HuH-7 (cell line): Measurements from ENCODE around the gene IL6R.
"Not testable (repeated sequence)": the region's sequence is repeated elsewhere in the genome, so short reads cannot be mapped to it uniquely, and the experiment has no call there.

Source experiments
- DNase-seq: peaks from one replicate; pipeline ENCODE4 v3.0.0; 2011; ENCODE audit warnings: low spot score

IL6R gene

GRCh38 chr1:154406886-154407197 is 1.7 kb downstream of the IL6R start:
- DNase-seq: no peak

DNA sequence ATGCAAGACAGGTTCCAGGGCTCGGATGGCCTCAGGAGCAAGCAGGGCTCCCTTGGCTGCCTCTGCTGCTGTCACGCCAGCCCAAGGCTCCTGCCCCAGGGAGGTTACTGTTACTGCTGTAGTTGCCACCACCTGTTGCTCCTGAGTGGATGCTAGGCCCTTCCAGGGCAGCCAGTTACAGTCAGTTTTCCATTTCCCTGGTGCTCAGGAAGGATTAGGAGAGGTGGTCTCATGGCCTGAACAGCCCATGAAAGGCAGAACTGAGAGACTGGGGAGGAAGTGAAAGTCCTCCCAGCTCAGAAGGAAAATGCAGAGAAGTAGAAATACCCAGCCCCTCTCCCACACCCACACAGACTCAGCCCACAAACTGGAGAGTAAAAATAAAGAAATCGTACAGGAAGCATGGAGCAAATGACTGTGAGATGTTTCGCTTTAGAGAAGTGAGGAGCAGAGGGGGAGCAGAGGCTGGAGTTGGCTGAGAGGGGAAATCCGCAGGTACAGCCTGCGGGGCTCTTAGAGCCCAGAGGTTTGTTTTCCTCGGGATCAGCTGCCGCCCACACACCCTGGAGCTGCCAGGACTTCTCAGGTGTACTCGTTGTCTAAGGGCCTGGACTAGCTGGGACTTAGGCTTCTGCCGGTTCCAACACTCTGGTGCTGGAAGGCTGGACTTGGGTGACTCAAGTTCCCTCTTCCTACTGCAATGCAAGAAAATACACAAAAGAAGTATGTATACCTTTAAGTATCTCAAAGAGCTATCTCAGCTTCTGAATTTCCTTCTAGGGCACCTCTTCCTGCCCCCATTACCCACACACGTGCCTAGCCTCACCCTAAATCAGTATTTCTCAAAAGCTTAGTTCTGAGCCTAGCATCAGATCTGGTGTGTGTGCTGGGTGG is 2.3 kb downstream of the IL6R start:
- no peak for DNase-seq

GRCh38 chr1:154408174-154408777 is 3.1 kb downstream of the IL6R start:
- DNase-seq: peak; percentile 77

GRCh38 chr1:154410185-154410827 is 5.2 kb downstream of the IL6R start:
- DNase-seq: no peak

- DNase-seq: no peak
Observed at GRCh38 chr1:154411525-154411924, 6.4 kb downstream of the IL6R start.

DNA sequence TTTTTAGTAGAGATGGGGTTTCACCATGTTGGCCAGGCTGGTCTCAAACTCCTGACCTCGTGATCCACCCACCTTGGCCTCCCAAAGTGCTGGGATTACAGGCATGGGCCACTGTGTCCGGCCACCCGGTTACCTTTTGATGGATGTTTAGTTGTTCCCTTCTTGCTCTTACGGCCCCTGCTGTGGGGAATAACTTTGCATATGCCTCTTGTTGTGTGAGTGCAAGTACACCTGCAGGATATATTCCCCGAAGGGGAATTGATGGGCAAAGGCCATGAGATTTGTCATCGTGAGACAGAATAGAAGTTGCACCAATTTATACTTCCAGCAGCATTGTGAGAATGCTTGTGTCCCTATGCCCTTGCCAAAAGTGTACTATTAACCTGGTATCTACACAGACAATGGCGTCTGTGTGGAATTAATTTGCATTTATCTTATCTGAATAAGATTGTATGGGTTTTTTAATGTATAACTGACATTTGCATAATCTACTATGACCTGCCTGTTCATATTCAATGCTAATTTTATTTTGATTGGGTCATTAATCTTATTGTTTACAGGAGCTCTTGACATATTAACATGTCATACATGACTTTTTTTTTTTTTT is 8.1 kb downstream of the IL6R start:
- DNase-seq: no peak

DNA sequence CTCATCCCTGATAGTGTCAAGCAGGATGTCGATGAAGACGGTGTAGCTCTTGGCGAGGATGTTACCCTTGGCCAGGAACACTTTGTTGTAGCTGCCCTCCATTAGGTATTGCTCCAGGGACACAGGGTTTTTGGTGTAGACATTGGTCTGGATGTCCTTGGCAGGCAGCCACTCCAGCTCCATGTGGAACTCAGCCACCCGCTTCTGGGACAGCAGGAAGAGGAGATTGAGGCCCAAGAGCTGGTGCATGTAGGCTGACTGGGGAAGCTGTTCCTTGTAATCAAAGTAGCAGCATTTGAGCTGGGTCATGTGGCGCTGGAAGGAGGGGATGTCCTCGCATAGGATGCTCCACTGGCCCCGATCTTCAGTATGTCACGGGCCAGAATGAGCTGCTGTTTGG is 9.5 kb downstream of the IL6R start:
- no peak for DNase-seq

DNA sequence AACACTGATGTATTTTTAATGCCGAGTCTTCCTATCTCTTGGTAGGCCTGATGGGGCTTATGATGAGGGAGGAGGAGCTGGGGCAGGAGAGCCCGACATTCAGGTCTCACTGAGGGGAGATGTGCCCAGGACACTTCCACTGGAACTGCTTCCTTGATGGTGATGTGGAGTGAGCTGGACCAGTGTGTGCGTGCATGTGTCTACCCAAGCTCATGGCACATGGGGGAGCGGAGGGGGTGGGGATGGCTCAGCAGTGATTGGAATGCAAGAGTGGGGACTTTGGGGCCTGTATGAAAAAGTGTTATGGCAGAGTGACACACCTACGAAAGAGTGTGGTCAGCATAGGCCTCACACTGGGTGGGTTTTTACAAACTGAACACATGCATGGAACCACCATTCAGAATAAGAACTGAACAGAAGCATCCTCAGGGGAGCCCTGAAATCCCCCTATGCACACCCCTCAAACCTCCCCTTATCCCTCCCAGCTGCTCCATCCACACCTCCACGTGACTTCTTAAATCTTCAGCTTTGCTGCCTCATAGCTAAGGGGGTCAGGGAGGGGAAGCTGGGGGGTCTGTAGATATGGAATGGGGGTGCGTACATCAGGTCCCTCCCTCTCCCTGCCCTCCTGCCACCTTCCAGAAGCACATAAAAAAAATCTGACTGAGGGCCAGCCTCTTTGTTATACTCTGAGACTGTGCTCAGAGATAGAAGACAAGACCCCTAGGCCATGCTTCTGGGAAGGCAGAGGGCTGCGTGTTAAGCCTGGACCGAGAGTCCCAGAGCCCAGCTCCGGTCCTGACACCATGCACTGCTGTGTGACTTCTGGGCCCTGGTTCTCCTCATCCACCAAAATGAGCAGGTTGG is 11.6 kb downstream of the IL6R start:
- DNase-seq: no peak

- no peak for DNase-seq
Observed at GRCh38 chr1:154417338-154417608, 12.1 kb downstream of the IL6R start.

DNA sequence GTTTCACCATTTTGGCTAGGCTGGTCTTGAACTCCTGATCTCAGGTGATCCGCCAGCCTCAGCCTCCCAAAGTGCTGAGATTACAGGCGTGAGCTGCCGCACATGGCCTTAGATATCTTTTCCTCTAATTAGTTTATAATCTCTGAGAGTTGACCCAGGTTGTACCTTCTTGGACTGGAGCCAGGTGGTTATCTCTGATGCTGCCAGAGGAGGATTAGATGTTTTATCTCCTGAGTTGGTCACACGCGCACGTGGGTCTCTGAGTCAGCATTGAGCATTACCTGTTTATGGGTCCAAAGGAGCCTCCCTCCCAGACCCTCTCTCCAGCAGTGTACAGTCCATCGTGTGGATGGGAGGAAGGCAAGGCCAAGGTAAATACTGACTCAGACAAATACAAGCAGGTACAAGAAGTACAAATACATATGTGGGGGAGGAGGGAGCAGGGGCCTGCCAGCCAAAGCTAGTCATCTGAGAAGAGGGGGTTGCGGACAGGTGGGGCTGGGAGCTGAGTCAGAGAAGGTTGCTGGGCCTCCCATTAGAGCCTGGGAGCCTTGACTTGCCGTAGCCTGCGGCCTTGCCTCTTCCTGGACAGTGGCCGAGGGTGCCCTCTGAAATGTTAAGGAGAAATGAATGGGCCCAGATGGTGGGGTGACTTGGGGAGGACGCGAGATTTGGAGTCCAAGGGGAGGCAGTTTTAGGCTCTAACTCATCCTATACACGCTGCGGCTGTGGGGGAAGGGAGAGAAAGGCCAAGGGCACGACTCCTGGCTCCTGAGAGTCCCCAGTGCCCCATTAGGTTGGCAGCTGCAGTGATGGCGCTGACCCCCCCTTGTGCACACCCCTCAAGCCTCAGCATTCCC is 13.1 kb downstream of the IL6R start:
- peak; percentile 66 for DNase-seq

DNA sequence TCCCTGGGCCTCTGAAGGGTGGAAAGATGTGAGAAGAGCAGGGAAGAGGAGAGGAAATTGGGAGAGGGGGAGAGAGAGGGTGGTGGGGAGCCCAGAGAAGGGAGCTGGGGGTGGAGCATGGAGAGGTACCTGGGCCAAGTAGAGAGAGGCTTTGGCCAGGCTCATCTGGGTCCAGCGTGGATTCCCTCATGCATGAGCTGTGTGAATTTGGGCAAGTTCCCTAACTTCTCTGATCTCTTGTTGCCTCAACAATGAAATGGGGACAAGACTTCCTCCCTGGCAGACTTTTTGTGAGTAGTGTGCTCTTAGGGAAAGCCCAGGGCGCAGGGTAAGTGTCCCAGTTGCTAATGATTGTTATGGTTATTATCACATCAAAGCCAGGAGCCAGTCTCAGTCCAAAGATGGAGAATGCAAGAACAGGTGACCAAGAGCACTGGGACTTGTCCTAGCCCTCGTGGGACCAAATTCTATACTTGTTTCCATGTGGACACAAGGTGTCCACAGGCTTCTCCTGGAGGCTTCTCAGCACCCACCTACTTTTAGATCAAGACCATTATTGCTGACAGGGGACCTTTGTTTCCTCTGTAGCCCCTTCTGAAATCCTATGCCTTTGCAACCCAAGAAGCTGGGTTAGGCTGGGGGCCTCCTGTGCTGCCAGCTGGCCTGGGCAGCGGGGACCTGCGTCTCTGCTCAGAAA is 13.9 kb downstream of the IL6R start:
- DNase-seq: no peak

- DNase-seq: no peak
Observed at GRCh38 chr1:154419620-154420571, 14.8 kb downstream of the IL6R start.

- DNase-seq: no peak
Observed at GRCh38 chr1:154420961-154421924, 16.1 kb downstream of the IL6R start.

DNA sequence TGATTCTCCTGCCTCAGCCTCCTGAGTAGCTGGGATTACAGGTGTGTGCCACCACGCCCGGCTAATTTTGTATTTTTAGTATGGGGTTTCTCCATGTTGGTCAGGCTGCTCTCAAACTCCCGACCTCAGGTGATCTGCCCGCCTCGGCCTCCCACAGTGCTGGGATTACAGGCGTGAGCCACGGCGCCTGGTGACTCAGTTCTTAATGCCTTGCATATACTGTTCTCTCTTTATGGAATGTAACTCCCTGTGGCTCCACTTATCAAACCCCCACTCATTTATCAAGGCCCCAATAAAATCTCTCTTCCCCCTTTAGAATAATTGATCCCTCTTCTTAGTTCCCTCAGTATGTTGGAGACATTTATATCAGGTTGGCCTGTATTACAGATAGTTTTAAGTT is 16.9 kb downstream of the IL6R start:
- not testable (repeated sequence) for DNase-seq

- DNase-seq: no peak
Observed at GRCh38 chr1:154422521-154422920, 17.4 kb downstream of the IL6R start.

GRCh38 chr1:154423304-154423987 is 18.3 kb downstream of the IL6R start:
- no peak for DNase-seq

- no peak for DNase-seq
Observed at GRCh38 chr1:154423988-154424326, 18.8 kb downstream of the IL6R start.

GRCh38 chr1:154425172-154425571 is 20.0 kb downstream of the IL6R start:
- no peak for DNase-seq
